GM19468 (cell line): Measurements from ENCODE around the gene HRG.
"Not testable (repeated sequence)": the region's sequence is repeated elsewhere in the genome, so short reads cannot be mapped to it uniquely, and the experiment has no call there.

Experiments used
- ATAC-seq: cut with Tn5 transposase; IDR thresholded peaks from one replicate; pipeline ENCODE4 v1.9.1; 2021; ENCODE audit warnings: mild to moderate bottlenecking, moderate library complexity, moderate number of reproducible peaks; ENCODE audit not compliant: unreplicated experiment; ENCODE audit errors: extremely low read depth

HRG gene

GRCh38 chr3:186665625-186666188, at the start of gene HRG:
Gene HRG (plus strand): TSS chr3:186666014. CDS start chr3:186666032, 18 bp downstream.
- ATAC-seq, result no peak

GRCh38 chr3:186616299-186616617, 49.6 kb upstream of the HRG start:
- no peak for ATAC-seq

GRCh38 chr3:186617036-186617946, 48.5 kb upstream of the HRG start:
- ATAC-seq, result no peak

GRCh38 chr3:186618318-186618938, 47.4 kb upstream of the HRG start:
- ATAC-seq, result no peak

DNA sequence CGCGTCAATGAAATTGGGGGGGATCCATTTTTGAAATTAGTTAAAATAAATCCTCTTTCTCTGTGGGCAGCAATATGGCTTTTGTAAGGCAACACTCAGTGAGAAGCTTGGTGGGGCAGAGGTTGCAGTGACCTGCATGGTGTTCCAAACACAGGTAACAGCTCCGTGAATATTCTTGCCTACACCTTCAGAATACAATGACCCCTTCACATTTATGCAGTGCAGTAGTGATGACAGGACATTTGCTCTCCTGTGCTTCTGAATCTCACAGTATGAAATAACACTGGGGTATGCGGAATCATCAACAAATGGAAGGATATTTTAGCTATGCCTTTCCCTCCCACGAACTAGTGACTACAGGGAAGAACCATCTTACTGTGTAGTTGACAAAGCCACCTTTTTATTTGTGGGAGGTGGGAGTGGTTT, 46.0 kb upstream of the HRG start:
- ATAC-seq, result no peak

GRCh38 chr3:186620213-186621092, 45.4 kb upstream of the HRG start:
- no peak for ATAC-seq

DNA sequence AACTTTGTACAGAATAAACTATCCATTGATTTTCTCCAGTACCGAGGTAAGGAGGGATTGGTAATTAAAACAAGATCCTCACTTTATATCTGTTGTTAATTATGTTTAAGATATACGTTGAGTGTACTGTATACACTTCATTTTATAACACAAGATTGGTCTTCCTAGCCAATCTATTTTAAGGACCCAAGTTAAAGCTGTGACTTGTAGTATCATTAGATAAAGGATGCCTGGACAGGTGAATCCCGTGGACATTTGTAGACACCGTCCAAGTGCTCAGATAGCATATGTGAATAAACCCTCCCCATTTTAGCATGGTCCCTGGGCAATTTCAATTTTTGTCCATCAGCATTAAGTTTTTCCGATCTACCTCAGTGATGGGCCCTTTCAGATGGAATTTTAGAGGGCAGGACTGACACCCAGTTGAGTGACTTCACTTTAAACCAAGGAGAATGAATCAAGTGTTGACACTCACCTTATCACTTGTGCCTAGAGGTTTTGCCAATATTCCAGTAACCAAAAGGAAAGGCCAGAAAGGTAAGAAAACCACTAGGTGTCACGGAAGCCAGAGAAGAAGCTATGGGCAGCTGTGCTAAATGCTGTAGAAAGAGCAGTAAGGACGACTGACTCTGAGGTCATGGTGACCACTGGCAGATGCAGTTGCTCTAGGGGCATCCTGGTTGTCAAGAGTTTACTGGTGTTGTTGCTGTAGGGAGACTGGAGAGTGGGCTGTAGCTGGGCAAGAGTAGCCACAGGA, 43.7 kb upstream of the HRG start:
- ATAC-seq, result no peak

GRCh38 chr3:186622651-186623310, 43.0 kb upstream of the HRG start:
- ATAC-seq, result no peak

DNA sequence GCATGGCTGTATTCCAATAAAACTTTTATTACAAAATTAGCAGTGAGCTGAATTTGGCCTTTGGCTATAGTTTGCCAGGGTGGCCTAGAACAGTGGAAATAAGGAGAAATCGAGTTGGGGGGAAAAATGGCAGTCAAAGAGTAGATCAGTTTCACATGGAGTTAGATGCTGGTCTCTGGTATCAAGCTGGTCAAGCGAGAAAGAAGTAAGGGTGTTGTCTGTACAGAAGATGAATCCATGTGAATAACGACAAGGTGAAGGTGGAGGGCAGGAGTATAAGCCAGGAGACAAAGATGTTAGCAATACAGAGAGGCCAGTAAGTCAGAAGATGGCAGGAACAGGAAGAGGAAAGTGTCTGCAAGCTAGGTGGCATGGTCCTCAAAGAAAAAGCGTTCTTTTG, 41.2 kb upstream of the HRG start:
- no peak for ATAC-seq

GRCh38 chr3:186625600-186626042, 40.2 kb upstream of the HRG start:
- no peak for ATAC-seq

DNA sequence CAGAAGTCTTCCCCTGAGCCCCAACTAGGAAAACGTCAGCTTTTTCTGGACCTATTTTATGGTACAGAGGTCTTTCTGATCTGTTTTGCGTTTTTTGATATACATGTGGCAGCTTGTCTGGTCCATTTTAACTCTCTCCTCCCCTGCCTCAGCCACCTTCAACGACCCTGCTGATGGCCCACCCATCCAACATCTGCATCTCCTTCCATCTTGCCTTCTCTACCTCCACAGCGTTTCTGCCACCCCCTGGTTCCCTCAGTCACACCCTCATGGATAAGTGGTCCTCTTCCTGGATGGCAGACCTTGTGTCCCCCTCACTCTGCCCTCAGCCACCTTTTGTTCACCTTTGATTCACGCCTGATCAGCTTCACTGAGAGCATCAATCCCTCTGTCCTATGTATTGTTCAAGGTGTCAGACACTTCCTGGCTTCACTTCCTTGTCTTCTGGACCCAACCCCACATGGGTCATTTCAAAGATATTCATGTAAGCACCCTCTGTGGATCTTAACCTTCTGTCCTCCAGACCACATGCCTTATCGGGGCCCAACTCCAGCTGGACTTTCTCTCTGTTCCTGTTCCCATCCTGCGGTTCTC, 39.5 kb upstream of the HRG start:
- no peak for ATAC-seq

DNA sequence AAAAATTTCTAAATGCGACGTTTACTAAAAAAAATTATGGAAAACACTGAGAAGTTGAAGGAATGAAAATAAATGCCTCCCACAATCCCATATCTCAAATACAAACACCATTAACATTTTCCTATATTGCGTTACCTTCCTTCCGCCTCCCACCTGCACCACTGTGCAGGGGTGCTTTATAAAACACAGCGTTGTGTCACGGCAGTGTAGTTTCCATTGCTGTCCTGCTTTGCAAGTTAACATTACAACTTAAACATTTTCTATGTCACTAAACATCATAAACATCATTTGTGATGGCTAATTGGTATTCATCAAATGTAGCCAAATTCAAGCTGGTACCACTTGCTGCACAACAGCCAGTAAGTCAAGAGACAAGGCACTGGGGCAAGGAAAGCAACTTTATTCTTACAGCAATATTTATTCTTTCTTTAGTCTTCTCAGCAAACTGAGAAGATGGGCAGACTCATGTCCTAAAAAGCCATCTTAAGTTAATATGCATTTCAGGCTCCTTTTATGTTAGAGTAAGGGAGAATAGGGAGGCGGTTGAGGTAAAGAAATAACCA, 37.9 kb upstream of the HRG start:
- no peak for ATAC-seq

DNA sequence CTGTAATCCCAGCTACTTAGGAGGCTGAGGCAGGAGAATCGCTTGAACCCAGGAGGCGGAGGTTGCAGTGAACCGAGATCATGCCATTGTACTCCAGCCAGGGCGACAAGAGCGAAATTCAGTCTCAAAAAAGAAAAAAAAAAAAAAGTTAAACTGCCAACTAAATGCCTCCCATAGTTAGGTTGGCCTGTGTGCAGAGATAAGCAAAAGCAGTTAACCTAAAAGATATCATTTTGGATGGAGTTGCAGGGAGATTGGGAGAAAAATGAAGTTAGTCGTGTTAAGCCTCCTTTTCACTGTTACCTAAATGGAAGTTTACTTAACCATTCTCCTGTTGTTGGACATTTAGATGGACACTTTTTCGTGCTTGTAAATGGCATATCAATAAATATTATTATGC, 37.1 kb upstream of the HRG start:
- ATAC-seq, result no peak

- ATAC-seq, result no peak
Measured at GRCh38 chr3:186630950-186631641, 34.7 kb upstream of the HRG start.

GRCh38 chr3:186633481-186633880, 32.3 kb upstream of the HRG start:
- ATAC-seq, result no peak

GRCh38 chr3:186634207-186634606, 31.6 kb upstream of the HRG start:
- not testable (repeated sequence) for ATAC-seq

- ATAC-seq, result no peak
Measured at GRCh38 chr3:186635532-186635931, 30.3 kb upstream of the HRG start.

- no peak for ATAC-seq
Measured at GRCh38 chr3:186636536-186636935, 29.3 kb upstream of the HRG start.
